SK-MEL-5 (cell line): ENCODE data around the gene SSBP3. TPM values are rescaled to one million over a fixed set of nuclear protein-coding genes. Genes with fewer than 3 reads are reported as not detected.
A peak's percentile ranks its signal among the peaks of the same experiment; 100 is the strongest.
"Not testable (repeated sequence)": the region's sequence is repeated elsewhere in the genome, so short reads cannot be mapped to it uniquely, and the experiment has no call there.

ENCODE experiments used
- DNase-seq: peaks from one replicate; pipeline ENCODE4 v3.0.0-alpha.2; 2016; ENCODE audit warnings: low read depth, low spot score
- in situ Hi-C: cut with HindIII; loops from 2 replicates; pipeline ENCODE4 v1.10.0; 2016; ENCODE audit warnings: low sequenced_read_pairs, high pct_unique_total_duplicates, low pct_unique_long_range_greater_than_20kb
- total RNA-seq: library from RNA; depleted of rRNA; stranded (reverse); fragments of >200 nt; shearing (Covaris generic); gene quantifications from 2 replicates; pipeline ENCODE4 v1.2.3, GENCODE V29; 2014

SSBP3 gene
- total RNA-seq, 1 experiment from 2014 or later: 3.7 TPM

DNA sequence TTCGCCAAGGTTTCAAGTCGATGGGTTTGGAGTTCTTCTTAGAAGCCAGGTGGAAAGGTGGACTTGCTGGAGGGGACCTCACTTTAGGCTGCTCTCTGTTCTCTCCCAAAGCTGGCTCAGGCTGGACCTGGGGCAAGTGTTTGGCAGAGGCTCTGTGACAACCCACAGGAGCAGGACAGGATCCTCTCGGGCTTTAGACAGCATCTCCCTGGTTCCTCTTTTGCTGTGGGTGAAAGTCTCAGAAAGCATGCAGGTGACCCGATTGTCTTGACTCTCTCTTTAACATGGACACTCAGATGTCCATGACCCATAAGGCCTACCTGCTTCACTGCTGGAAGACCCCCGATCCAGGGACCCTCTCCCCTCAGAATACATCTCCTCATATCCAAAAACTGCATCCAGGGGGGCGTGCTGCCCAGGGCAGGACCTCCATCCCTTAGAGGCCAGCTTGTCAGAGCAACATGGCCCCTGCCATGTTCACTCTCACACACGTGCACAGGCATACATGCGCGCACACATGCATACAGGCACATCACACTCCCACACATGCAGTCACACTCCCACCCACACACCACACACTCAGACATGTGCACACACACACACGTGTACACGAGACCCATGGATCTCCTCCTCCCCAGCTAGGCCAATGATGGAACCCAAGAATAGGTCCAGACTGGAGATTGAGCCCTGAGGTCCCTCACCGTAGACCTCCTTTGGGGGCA lies 184.9 kb downstream of the SSBP3 start:
- no peak for DNase-seq
- in situ Hi-C loops: no loop called here

DNA sequence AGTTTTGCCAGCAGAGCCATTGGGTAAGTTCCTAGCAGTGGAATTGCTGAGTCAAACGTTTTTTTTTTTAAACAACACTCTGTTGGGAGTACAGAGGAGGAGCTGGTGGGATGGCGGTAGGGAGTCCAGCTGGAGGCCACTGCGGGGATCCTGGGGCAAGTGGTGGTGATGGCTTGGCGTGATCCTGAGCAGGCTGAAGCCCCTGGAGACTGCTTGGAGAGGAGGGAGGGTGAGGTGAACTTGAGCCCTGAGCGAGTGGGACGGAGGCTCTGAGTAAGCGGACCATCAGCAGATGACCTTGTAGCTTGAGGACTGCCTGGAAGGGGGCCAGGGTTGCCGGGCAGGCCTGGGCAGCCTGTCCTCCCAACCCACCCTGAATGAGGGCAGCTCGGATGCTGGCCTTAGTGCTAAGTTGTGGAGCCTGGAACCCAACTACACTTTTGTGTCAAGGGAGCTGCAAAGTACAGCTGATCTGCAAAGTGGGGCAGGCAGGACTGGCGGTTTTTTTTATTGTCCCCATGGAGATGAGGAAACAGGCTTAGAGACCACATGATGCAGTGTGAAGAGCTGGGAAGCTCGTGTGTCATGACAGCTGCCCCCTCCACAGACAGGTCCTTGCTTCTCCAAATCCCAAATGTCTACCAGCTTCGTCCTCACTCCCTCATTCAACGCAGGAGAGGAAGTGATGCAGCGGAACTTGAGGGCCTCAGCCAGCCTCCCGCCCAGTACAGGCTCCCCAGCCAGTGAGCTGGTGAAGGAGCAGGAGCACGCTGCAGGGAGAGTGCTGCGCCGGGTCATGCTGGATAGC lies 186.0 kb downstream of the SSBP3 start:
- no peak for DNase-seq
- in situ Hi-C loops: no loop called here

- DNase-seq: no peak
- in situ Hi-C loops: no loop called here
These were observed 186.5 kb downstream of the SSBP3 start for GRCh38 chr1:54219688-54220003.

- no peak for DNase-seq
- in situ Hi-C loops: no loop called here
These were observed 187.1 kb downstream of the SSBP3 start for GRCh38 chr1:54218883-54219687.

- in situ Hi-C loops: no loop called here
- no peak for DNase-seq
These were observed 190.7 kb downstream of the SSBP3 start for GRCh38 chr1:54215523-54215922.

- in situ Hi-C loops: no loop called here
- no peak for DNase-seq
These were observed 193.3 kb downstream of the SSBP3 start for GRCh38 chr1:54212872-54213271.

DNA sequence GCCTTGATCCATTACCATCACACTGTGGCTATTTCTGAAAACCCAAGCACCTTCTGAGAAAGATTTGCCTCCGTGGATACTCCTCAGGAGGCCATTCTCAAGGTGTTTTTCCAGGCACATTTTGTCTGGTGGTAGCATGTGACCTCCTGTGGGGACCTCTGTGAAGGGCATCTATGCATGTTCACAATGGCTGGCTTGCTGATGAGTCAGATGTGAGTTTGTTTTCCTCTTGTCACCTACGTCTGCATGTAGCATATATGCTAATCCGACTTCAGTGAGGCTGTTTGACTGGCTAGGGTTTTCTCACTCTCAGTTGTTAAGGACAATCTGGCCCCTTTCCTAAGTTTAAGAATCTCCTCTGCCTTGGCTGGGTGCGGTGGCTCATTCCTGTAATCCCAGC lies 198.3 kb downstream of the SSBP3 start:
- in situ Hi-C loops, DNase-seq: not testable (repeated sequence)

- in situ Hi-C loops: no loop called here
These were observed 198.9 kb downstream of the SSBP3 start for GRCh38 chr1:54207287-54207686.

GRCh38 chr1:54204199-54204598 lies 202.0 kb downstream of the SSBP3 start:
- in situ Hi-C loops: no loop called here

More at GRCh38 chr1:54207287-54207686, 198.9 kb downstream of the SSBP3 start:
- no peak for DNase-seq

DNA sequence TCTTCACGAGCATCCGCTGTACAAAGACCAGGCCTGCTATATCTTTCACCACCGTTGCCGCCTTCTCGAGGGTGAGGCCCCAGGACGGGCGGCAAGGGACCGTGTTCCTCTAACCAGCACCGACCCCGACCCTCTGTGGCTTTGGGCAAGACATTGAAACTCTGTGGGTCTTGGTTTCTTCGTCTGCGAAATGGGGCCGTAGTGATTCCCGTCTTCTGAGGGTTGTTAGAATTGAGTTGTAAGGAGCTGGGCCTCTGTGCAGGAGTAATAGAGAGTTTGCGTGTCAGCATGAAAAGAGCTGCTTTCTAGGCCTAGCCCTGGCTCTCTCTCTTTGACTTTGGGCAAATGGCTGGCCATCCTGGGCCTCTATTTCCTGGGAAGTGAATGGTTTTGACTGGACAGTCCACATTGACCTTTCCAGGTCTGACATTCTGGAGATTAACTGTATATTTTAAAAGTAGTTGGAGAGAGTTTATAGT lies 205.6 kb downstream of the SSBP3 start:
- DNase-seq: no peak

More at GRCh38 chr1:54204199-54204598, 202.0 kb downstream of the SSBP3 start:
- DNase-seq: no peak

GRCh38 chr1:54199765-54200518 lies 206.3 kb downstream of the SSBP3 start, which contains the start of the genes CYB5RL and MRPL37:
CYB5RL (minus strand) TSS chr1:54200030; CDS start chr1:54195616, 4,414 bp downstream.
MRPL37 (plus strand) TSS chr1:54200167; CDS start chr1:54200244, 77 bp downstream.
- in situ Hi-C loops: no loop called here
- peak; percentile 95 for DNase-seq

More for the DNA sequence above, 205.6 kb downstream of the SSBP3 start:
- in situ Hi-C loops: no loop called here

DNA sequence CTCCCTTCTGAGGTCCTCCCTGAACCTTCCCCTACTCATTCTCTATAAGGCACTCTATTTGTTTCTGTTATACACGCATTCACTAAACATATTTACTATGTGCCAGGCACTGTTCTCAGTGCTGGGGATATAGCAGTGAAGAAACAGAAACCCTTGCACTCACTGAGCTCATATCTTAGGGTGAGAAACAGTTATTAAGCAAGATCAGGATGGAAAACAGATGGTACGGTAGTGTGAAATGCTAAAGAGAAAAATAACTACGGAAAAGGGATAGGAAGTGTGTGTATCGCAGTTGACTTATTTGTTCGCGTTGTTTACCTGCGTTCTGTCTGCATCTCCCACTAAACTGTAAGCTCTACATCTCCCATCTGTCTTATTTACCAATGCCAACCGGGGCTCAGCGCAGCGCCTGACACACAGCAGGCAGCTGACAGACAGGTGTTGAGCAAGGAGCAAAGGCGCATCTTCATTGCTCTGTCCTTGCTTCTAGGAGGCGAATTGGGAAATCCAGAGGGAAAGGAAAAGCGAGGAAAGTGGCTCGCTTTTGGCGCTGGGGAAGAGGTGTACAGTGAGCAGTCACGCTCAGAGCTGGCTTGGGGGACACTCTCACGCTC lies 206.9 kb downstream of the SSBP3 start:
- no peak for DNase-seq
- in situ Hi-C loops: no loop called here

GRCh38 chr1:54193453-54193852 lies 212.7 kb downstream of the SSBP3 start:
- DNase-seq: no peak
- in situ Hi-C loops: no loop called here

- in situ Hi-C loops: no loop called here
- DNase-seq: no peak
These were observed 214.7 kb downstream of the SSBP3 start for GRCh38 chr1:54191525-54191924.

GRCh38 chr1:54190526-54190925 lies 215.7 kb downstream of the SSBP3 start:
- in situ Hi-C loops: no loop called here
- DNase-seq: no peak

GRCh38 chr1:54188291-54188690 lies 217.9 kb downstream of the SSBP3 start:
- DNase-seq: no peak
- in situ Hi-C loops: no loop called here

DNA sequence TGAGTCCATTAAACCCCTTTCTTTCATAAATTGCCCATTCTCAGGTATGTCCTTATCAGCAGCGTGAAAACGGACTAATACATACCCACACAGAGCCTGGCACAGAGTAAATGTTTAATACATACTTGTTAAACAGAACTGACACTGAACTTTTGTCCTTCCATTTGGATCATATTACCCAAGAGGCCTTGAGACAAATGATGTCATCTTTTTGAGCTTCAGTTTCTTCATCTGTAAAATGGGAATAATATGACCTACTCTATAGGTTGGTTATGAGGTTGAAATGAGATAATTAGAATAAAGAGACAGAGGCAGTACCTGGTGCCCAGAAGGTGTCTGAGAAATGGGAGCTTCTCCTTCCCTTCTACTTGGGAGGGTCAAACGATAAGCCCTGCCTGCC lies 220.1 kb downstream of the SSBP3 start:
- no peak for DNase-seq

More for the DNA sequence above, 220.1 kb downstream of the SSBP3 start:
- in situ Hi-C loops: no loop called here
